Stimulated activated effector memory CD8-positive, alpha-beta T cell treated with anti-CD3 and anti-CD28 coated beads, Interleukin-12 subunit alpha, Interleukin-12 subunit beta, amount 100 ng/mL, for 72 hours (primary cell): ENCODE measurements around the gene BOLA3.
"Not testable (repeated sequence)": the region's sequence is repeated elsewhere in the genome, so short reads cannot be mapped to it uniquely, and the experiment has no call there.

Experiments used
- ATAC-seq: fragments of 150-1000 bp; cut with Tn5 transposase; 2 replicates; pipeline ENCODE4 v1.10.0; 2021
- DNase-seq, 2 donors: peaks; one replicate each; pipeline ENCODE4 v3.0.0; 2021 to 2022; ENCODE audit warnings: low spot score in 2 of 2
- H3K27ac Mint-ChIP-seq: one replicate; pipeline ENCODE4 v1.8.0; 2022; ENCODE audit warnings: mild to moderate bottlenecking, mixed read lengths
- H3K36me3 Mint-ChIP-seq: one replicate; pipeline ENCODE4 v1.8.0; 2022; ENCODE audit warnings: mild to moderate bottlenecking, mixed read lengths
- H3K4me1 Mint-ChIP-seq: one replicate; pipeline ENCODE4 v1.8.0; 2022; ENCODE audit warnings: mixed read lengths
- H3K4me3 Mint-ChIP-seq: one replicate; pipeline ENCODE4 v1.8.0; 2022; ENCODE audit warnings: mild to moderate bottlenecking, mixed read lengths
- H3K9me3 Mint-ChIP-seq: one replicate; pipeline ENCODE4 v1.8.0; 2022; ENCODE audit warnings: mixed read lengths

Gene BOLA3

GRCh38 chr2:74147727-74148456, at the start of gene BOLA3:
Gene BOLA3 (minus strand): TSS chr2:74147912. CDS start chr2:74147874, 38 bp downstream.
- no peaks in the 10 kb centered on the region for H3K4me1 Mint-ChIP-seq
- DNase-seq: peak; percentile 82 to 93
- peaks cover 32% of the 10 kb centered on the region for H3K36me3 Mint-ChIP-seq
- H3K4me3 Mint-ChIP-seq: no peak within 1 kb of the TSS
- no peak within 1 kb of the TSS for H3K27ac Mint-ChIP-seq
- no peaks in the 10 kb centered on the region for H3K9me3 Mint-ChIP-seq
- peak; percentile 96 for ATAC-seq

DNA sequence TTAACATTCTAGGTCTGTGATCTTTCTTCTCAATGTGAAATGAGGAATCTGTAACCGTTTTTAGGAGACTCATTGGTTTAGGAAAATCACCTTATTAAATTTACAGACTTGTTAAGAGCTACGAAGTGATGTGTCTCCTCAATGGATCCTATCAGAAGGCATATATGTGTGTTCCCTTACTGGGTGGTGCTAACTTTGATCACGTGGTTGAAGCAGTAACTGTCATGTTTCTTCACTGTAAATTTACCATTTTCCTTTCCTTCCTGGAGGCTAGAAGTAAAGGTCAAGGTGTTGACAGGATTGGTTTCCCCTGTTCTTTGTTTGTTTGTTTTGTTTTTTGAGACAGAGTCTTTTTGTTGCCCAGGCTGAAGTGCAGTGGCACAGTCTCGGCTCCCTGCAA, 49.3 kb upstream of the BOLA3 start:
- no peak for DNase-seq
- Mint-ChIP-seq H3K4me1 (peaks cover 43% of the 10 kb centered on the region), H3K27ac (no peak overlapping the region), H3K36me3 (peaks cover 45% of the 10 kb centered on the region), H3K4me3 (peak overlapping the region; percentile 99), H3K9me3 (no peaks in the 10 kb centered on the region)
- ATAC-seq: no peak

DNA sequence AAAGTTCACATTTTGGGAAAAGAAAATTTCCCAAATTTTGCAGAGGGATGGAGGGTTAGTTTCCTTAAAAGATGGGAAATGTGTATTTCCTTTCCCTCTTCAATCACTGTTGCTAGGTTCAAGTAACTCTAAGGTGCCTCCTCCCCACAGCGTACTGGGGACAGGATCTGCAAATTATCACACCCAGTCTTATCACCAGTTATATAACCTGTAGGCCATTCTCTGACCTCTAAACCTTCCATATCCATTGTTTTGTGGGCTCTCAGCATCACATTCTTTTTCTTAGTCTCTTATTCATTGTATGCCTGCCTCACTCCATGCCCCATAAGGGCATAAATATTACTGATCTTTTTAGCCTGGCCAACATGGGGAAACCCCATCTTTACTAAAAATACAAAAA, 47.1 kb upstream of the BOLA3 start:
- no peak for ATAC-seq
- no peak overlapping the region for H3K4me3 Mint-ChIP-seq
- peaks cover 23% of the 10 kb centered on the region for H3K4me1 Mint-ChIP-seq
- no peaks in the 10 kb centered on the region for H3K9me3 Mint-ChIP-seq
- no peak overlapping the region for H3K27ac Mint-ChIP-seq
- H3K36me3 Mint-ChIP-seq: peaks cover 22% of the 10 kb centered on the region
- DNase-seq: no peak

DNA sequence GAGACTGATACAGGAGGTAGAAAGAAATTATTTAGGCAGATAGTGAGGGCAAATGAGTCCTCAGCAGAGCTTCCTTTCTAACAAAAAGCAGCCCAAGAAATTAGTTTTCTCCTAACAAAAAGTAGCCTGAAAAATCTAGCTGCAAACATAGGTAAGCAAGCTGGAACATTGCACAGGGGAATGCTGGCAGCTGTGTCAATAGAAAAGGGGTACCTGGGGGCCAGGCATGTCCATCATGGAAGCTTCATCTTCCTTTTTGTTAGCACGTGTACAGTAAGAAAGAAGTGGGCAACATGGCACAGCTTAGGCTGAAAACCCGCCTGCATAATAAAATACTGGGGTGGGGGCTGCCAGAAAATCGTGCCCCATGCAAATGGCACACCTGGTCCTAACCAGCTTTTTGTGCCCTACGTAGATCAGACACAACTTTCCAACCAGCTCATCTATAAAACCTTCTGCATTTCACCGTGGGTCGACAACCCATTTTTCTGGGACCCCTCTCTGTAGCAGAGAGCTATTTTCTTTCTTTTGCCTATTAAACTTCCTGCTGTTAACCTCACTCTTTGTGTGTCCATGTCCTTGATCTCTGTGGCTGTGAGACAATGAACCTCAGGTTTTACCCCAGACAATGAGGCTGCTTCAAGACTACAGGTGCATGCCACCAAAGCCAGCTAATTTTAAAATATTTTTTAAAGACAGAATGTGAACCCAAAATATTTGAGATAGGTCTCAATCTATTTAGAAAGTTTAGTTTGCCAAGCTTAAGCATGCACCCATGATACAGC, 44.1 kb upstream of the BOLA3 start:
- no peak overlapping the region for H3K4me3 Mint-ChIP-seq
- H3K9me3 Mint-ChIP-seq: no peaks in the 10 kb centered on the region
- H3K4me1 Mint-ChIP-seq: no peaks in the 10 kb centered on the region
- no peak overlapping the region for H3K27ac Mint-ChIP-seq
- no peak for ATAC-seq
- no peak for DNase-seq
- H3K36me3 Mint-ChIP-seq: no peaks in the 10 kb centered on the region

GRCh38 chr2:74188696-74189095, 41.0 kb upstream of the BOLA3 start:
- Mint-ChIP-seq H3K36me3 (peaks cover 6% of the 10 kb centered on the region), H3K27ac (no peak overlapping the region), H3K9me3 (no peaks in the 10 kb centered on the region), H3K4me3 (no peak overlapping the region), H3K4me1 (peaks cover 11% of the 10 kb centered on the region)
- DNase-seq: no peak
- ATAC-seq: no peak

DNA sequence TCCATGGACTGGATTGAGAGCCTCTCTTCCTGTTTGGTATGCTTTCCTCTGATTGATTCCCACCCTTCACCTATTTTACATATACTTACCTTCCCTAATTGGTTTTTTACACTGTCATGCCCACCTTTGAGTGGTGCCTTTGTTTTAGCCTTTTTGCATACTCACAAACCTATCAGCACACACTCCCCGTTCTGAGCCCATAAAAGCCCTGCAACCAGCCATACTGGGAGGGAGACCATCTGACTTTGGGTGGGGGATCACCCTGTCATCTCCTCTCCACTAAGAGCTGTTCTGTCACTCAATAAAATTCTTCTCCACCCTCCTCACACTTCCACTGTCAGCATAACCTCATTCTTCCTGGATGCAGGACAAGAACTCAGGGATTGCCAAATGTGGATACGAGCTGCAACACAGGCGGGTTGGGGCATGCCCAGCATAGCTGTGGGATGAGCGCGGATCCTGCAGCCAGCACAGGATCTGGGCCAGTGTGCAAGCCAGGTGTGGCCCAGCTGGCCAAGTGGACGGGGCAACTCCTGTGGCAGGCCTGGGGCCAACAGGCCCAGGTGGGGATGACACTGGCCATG, 40.4 kb upstream of the BOLA3 start:
- ATAC-seq (no peak), DNase-seq (no peak)
- Mint-ChIP-seq H3K36me3 (peaks cover 6% of the 10 kb centered on the region), H3K27ac (no peak overlapping the region), H3K9me3 (no peaks in the 10 kb centered on the region), H3K4me1 (peaks cover 11% of the 10 kb centered on the region), H3K4me3 (no peak overlapping the region)

DNA sequence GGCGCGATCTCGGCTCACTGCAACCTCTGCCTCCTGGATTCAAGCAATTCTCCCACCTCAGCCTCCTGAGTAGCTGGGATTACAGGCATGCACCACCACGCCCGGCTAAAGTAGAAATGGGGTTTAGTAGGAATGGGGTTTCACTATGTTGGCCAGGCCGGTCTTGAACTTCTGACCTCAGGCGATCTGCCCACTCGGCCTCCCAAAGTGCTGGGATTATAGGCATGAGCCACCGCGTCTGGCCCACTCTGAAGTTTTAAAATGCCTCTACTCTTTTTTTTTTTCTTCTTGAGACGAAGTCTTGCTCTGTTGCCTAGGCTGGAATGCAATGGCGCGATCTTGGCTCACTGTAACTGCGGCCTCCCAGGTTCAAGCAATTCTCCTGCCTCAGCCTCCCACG, 39.0 kb upstream of the BOLA3 start:
- not testable (repeated sequence) for H3K36me3 Mint-ChIP-seq, H3K4me3 Mint-ChIP-seq, ATAC-seq, DNase-seq, H3K9me3 Mint-ChIP-seq
- Mint-ChIP-seq H3K27ac (peak overlapping the region; percentile 86), H3K4me1 (peaks cover 11% of the 10 kb centered on the region)

DNA sequence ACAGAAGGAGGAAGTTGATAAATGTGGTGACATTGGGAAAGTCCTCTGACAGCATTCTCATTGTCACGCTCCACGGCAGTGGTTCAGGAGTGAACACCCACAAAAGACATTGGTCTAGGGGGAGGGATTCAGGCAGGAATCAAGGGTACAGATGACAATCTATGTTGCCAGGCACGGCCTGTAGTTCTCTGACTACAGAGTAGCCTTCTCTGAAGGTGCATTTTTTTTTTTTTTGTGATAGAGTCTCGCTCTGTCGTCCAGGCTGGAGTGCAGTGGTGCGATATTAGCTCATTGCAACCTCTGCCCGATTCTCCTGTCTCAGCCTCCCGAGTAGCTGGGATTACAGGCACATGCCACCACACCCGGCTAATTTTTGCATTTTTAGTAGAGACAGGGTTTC, 38.3 kb upstream of the BOLA3 start:
- Mint-ChIP-seq H3K4me3 (peak overlapping the region; percentile 53), H3K27ac (peak overlapping the region; percentile 86), H3K9me3 (no peaks in the 10 kb centered on the region), H3K4me1 (peaks cover 11% of the 10 kb centered on the region), H3K36me3 (peaks cover 6% of the 10 kb centered on the region)
- ATAC-seq (peak; percentile 95), DNase-seq (peak in 1 of 2 donors; percentile 75)

- DNase-seq: no peak
- Mint-ChIP-seq H3K4me1 (peaks cover 11% of the 10 kb centered on the region), H3K36me3 (peaks cover 11% of the 10 kb centered on the region), H3K4me3 (no peak overlapping the region), H3K27ac (no peak overlapping the region), H3K9me3 (no peaks in the 10 kb centered on the region)
- ATAC-seq: no peak
Measured at GRCh38 chr2:74183878-74184277, 36.2 kb upstream of the BOLA3 start.

DNA sequence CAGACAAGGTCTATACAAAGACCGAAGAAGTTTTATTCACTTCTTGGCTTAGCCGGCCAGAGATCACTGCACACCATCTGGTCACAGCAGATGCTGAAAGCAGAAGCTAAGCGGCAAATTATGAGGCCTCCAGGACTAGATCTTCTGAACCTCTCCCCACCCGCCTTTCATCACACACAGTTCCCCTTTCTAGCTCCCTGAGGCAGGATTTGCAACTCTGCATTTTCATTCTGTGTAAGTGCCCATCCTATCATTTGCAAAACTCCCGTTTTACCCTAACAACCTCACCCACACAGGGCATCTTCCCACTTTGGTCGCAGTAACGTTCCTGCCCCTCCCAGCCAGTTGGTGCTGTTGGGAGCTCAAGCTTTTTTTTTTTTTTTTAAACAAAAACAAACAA, 34.0 kb upstream of the BOLA3 start:
- ATAC-seq (no peak), DNase-seq (no peak)
- H3K9me3 Mint-ChIP-seq: no peaks in the 10 kb centered on the region
- H3K4me1 Mint-ChIP-seq: peaks cover 18% of the 10 kb centered on the region
- H3K4me3 Mint-ChIP-seq: peak overlapping the region; percentile 22
- no peak overlapping the region for H3K27ac Mint-ChIP-seq
- H3K36me3 Mint-ChIP-seq: peaks cover 32% of the 10 kb centered on the region

DNA sequence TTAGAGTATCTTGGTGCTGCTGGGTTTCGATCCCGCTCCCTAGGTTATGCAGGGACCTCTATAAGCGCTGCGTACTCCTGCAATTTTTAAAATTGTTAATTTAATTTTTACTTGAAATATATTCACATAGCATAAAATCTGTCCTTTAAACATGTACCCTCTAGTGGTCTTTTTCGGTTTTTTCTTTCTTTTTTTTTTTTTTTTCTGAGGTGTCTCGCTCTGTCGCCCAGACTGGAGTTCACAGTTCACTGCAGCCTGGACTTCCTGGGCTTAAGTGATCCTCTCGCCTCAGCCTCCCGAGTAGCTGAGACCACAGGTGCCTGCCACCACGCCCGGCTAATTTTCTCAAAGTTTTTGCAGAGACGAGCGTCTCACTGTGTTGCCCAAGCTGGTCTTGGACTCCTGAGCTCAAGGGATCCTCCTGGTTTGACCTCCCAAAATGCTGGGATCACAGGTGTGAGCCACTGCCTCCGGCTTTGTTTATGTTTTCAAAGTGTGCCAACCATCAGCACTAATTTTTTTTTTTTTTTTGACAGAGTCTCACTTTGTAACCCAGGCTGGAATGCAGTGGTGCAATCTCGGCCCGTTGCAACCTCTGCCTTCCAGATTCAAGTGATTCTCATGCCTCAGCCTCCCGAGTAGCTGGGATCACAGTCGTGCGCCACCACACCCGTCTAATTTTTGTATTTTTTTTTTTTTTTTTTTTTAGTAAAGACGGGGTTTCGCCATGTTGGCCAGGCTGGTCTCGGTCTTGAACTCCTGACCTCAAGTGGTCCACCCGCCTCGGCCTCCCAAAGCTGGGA, 31.6 kb upstream of the BOLA3 start:
- DNase-seq (peak in 1 of 2 donors; percentile 68), ATAC-seq (peak; percentile 12)
- Mint-ChIP-seq H3K9me3 (no peaks in the 10 kb centered on the region), H3K4me1 (peaks cover 30% of the 10 kb centered on the region), H3K27ac (peak overlapping the region; percentile 90), H3K36me3 (peaks cover 49% of the 10 kb centered on the region), H3K4me3 (peak overlapping the region; percentile 82)

DNA sequence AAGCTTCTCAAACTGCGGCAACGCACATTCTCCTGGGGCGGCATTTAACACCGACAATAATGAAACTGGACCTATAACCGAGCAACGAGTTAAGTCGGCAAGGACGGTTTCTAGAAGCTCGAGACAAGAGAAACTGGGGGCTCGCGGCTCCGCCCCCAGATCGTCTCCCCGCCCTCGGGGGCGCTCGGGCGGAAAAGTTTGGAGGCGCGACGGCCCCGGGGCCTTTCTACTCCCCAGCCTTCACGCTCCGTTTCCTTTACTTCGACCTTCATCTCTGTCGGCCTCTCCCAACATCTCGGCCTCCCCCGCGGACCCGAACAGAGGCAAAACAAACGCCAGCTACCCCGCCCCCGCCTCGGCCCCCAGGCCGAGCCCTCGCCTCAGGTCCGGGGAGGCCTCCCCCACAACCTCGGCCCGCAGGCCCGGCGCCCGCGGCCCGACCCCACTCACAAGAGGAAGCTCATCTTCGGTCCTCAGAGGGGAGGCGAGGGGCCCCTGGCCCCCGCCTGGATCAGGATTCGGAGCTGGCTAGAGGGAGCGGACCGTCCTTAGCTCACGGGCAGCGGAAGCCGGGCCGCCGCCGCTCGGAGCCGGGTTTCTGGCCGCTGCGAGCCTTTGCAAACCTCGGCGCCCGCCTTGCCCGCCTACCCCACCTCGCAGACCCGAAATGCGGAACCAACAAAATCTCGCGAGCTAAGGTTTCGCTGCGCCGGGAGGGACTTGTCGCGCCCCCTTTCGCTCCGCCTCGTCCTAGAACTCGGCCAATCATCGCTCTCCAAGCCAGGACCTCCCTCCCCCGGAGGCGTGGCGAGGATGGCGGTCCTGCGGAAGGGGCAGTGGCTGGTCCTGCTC, 30.7 kb upstream of the BOLA3 start, which contains the start of gene MOB1A:
TSS of gene MOB1A (minus strand) at position 669 of the 852 bp plus-strand sequence. CDS start at position 464, 205 bp downstream.
- H3K4me1 Mint-ChIP-seq: peaks cover 34% of the 10 kb centered on the region
- H3K36me3 Mint-ChIP-seq: peaks cover 57% of the 10 kb centered on the region
- ATAC-seq (peak; percentile 94), DNase-seq (peak; percentile 89 to 98)
- H3K9me3 Mint-ChIP-seq: no peaks in the 10 kb centered on the region
- peak within 1 kb of the TSS; percentile 90 for H3K27ac Mint-ChIP-seq
- peak within 1 kb of the TSS; percentile 82 for H3K4me3 Mint-ChIP-seq

DNA sequence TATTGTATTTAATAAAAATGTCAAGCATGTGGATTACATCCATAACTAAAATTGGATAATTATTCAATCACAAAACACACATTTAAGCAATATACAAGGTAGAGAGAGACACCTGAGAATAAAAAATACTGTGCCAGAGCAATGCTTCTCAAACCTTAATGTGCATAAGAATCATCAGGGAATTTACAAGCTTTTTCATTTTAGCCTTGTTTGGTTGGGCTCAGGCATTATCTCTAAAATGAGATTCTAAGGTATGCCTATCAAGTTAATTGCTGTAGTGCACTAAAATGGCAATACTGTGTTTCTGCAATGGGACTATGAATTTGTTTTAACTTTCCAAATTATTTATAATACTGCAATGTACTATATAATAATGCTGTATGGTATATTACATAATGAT, 30.0 kb upstream of the BOLA3 start:
- Mint-ChIP-seq H3K9me3 (no peaks in the 10 kb centered on the region), H3K4me1 (peaks cover 34% of the 10 kb centered on the region), H3K36me3 (peaks cover 64% of the 10 kb centered on the region), H3K27ac (peak overlapping the region; percentile 92), H3K4me3 (peak overlapping the region; percentile 82)
- ATAC-seq (no peak), DNase-seq (no peak)

DNA sequence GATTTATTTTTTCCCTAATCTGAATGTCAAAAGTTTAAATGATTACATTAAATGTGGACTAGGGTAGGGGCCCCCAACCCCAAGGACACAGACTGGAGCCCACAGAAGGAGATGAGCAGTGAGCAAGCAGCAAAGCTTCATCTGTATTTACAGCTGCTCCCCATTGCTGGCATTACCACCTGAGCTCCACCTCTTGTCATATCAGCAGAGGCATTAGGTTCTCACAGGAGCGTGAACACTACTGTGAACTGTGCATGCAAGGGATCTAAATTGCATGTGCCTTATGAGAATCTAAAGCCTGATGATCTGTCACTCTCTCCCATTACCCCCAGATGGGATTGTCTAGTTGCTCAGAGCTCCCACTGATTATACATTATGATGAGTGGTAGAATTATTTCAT, 27.2 kb upstream of the BOLA3 start:
- peaks cover 43% of the 10 kb centered on the region for H3K4me1 Mint-ChIP-seq
- ATAC-seq (no peak), DNase-seq (no peak)
- peaks cover 92% of the 10 kb centered on the region for H3K36me3 Mint-ChIP-seq
- peak overlapping the region; percentile 82 for H3K4me3 Mint-ChIP-seq
- H3K27ac Mint-ChIP-seq: peak overlapping the region; percentile 92
- H3K9me3 Mint-ChIP-seq: no peaks in the 10 kb centered on the region
